GM12878 (cell line): ENCODE measurements around the gene IRS1. TPM values are rescaled to one million over a fixed set of nuclear protein-coding genes. Genes with fewer than 3 reads are reported as not detected.

Source experiments
- ATAC-seq: fragments of 200-7000 bp; cut with Tn5 transposase; 3 replicates; pipeline ENCODE4 v1.9.1; 2020; ENCODE audit warnings: mild to moderate bottlenecking, moderate library complexity
- BruUV-seq: library from RNA; stranded (reverse); fragments of 400-500 nt; replicated peaks from 2 replicates; lab custom pipeline; 2021; lab: Mats Ljungman, UMichigan
- CTCF ChIA-PET: fragments of 300-600 bp; sonication (Branson Sonifier 250); formaldehyde crosslinking; extraction: SDS; loops from one replicate; lab custom pipeline; 2021; ENCODE audit warnings: inconsistent platforms; lab: Yijun Ruan, JAX
- POLR2A ChIA-PET: fragments of 350-600 bp; formaldehyde crosslinking; extraction: SDS; loops from one replicate; lab custom pipeline; 2021; ENCODE audit warnings: inconsistent platforms; lab: Charles Lee
- RAD21 ChIA-PET: fragments of 300-600 bp; sonication (Branson Sonifier 250); formaldehyde crosslinking; loops from one replicate; lab custom pipeline; 2023; ENCODE audit warnings: antibody characterized with exemption; ENCODE audit not compliant: unreplicated experiment; lab: Charles Lee
- SMC1A ChIA-PET: fragments of 300-600 bp; sonication (Branson Sonifier 250); formaldehyde crosslinking; loops from one replicate; lab custom pipeline; 2023; ENCODE audit not compliant: unreplicated experiment, uncharacterized antibody; lab: Charles Lee
- DNase-seq: peaks from one replicate; pipeline ENCODE4 v3.0.0-alpha.2; 2011; ENCODE audit warnings: low read depth, low spot score
- FAIRE-seq: peaks from 3 replicates; lab custom pipeline; 2011; peaks lifted over from hg19 to GRCh38; lab: Jason Lieb, UNC
- H2AFZ ChIP-seq: 2 replicates; pipeline ENCODE4 v1.6.0; 2011; ENCODE audit warnings: low read depth, low read length, control low read depth; ENCODE audit not compliant: control insufficient read depth
- H3K27ac ChIP-seq: 2 replicates; pipeline ENCODE4 v1.5.1; 2011; ENCODE audit warnings: control low read depth; ENCODE audit not compliant: control insufficient read depth, insufficient read depth
- H3K27me3 ChIP-seq, 2 experiments: replicated peaks in 1 of 2; 2 replicates each; pipeline versions ENCODE4 v1.6.0 to v1.6.1; 2011; ENCODE audit warnings: low read length in 1 of 2; ENCODE audit not compliant: control insufficient read depth in 2 of 2, insufficient read depth in 2 of 2
- H3K36me3 ChIP-seq, 2 experiments: 2 replicates each; pipeline ENCODE4 v1.5.1; 2011; ENCODE audit warnings: low read length in 1 of 2; ENCODE audit not compliant: control insufficient read depth in 2 of 2, insufficient read depth in 2 of 2
- H3K4me1 ChIP-seq: 2 replicates; pipeline ENCODE4 v1.6.1; 2011; ENCODE audit warnings: mild to moderate bottlenecking, low read length, moderate library complexity, mixed read lengths; ENCODE audit not compliant: control insufficient read depth, insufficient read depth
- H3K4me2 ChIP-seq: 2 replicates; pipeline ENCODE4 v1.6.0; 2011; ENCODE audit warnings: control low read depth; ENCODE audit not compliant: control insufficient read depth, insufficient read depth
- H3K4me3 ChIP-seq: fragments of 200-600 bp; sonication (generic); 2 replicates; pipeline ENCODE4 v1.5.1; 2016
- H3K79me2 ChIP-seq: 2 replicates; pipeline ENCODE4 v1.6.0; 2011; ENCODE audit warnings: low read length; ENCODE audit not compliant: control insufficient read depth, insufficient read depth
- H3K9ac ChIP-seq: 2 replicates; pipeline ENCODE4 v1.8.0; 2011; ENCODE audit warnings: low read length, control low read depth, mixed read lengths; ENCODE audit not compliant: control insufficient read depth, insufficient read depth
- H3K9me3 ChIP-seq: replicated peaks from 3 replicates; pipeline ENCODE4 v1.5.1; 2011; ENCODE audit warnings: mild to moderate bottlenecking, low read length; ENCODE audit not compliant: control insufficient read depth, insufficient read depth
- H4K20me1 ChIP-seq: 2 replicates; pipeline ENCODE4 v1.6.0; 2011; ENCODE audit not compliant: control insufficient read depth, insufficient read depth
- CBX5 ChIP-seq: sonication (generic); IDR thresholded peaks from 2 replicates; pipeline ENCODE4 v1.6.1; 2016; ENCODE audit warnings: low read depth, moderate library complexity, mild to moderate bottlenecking, inconsistent platforms
- CREB1 ChIP-seq: IDR thresholded peaks from 2 replicates; pipeline ENCODE4 v1.6.1; 2012; ENCODE audit warnings: low read depth, mild to moderate bottlenecking, inconsistent platforms
- ELK1 ChIP-seq: IDR thresholded peaks from 2 replicates; pipeline ENCODE4 v1.6.1; 2012; ENCODE audit warnings: low read depth, low read length, improper control_type of control experiment
- EP300 ChIP-seq, 2 experiments: fragments of 150-350 bp in 1 of 2; IDR thresholded peaks; 2 replicates each; pipeline ENCODE4 v1.6.1; 2011 to 2012; ENCODE audit warnings: low read depth in 2 of 2, low read length in 2 of 2, borderline replicate concordance in 1 of 2, improper control_type of control experiment in 1 of 2, inconsistent platforms in 1 of 2; ENCODE audit not compliant: control insufficient read depth in 1 of 2
- FOXM1 ChIP-seq: IDR thresholded peaks from 2 replicates; pipeline ENCODE4 v1.6.1; 2012; ENCODE audit warnings: low read depth, mild to moderate bottlenecking, inconsistent platforms, low read length, moderate library complexity
- NR2C1 ChIP-seq: fragments of 450-650 bp; IDR thresholded peaks from 2 replicates; pipeline ENCODE4 v1.6.1; 2017; ENCODE audit warnings: antibody characterized with exemption, mild to moderate bottlenecking, moderate library complexity
- PBX3 ChIP-seq: IDR thresholded peaks from 2 replicates; pipeline ENCODE4 v1.6.1; 2011; ENCODE audit warnings: mild to moderate bottlenecking, low read depth, low read length, moderate library complexity; ENCODE audit not compliant: insufficient replicate concordance
- REST ChIP-seq: IDR thresholded peaks from 2 replicates; pipeline ENCODE4 v1.6.1; 2012; ENCODE audit warnings: mild to moderate bottlenecking, low read depth, low read length
- SMARCA5 ChIP-seq: fragments of 450-650 bp; IDR thresholded peaks from 2 replicates; pipeline ENCODE4 v1.6.1; 2017; ENCODE audit warnings: mild to moderate bottlenecking
- SMC3 ChIP-seq: IDR thresholded peaks from 2 replicates; pipeline ENCODE4 v1.6.1; 2011; ENCODE audit warnings: low read length, improper control_type of control experiment, borderline replicate concordance
- SREBF2 ChIP-seq: IDR thresholded peaks from 2 replicates; pipeline ENCODE4 v1.6.1; 2012; ENCODE audit warnings: mild to moderate bottlenecking, low read length
- SUZ12 ChIP-seq: fragments of 200-600 bp; sonication (generic); IDR thresholded peaks from one replicate; pipeline ENCODE4 v1.6.1; 2018; ENCODE audit warnings: antibody characterized with exemption, mild to moderate bottlenecking; ENCODE audit not compliant: unreplicated experiment
- ZNF207 ChIP-seq: fragments of 450-650 bp; IDR thresholded peaks from 2 replicates; pipeline ENCODE4 v1.6.1; 2014; ENCODE audit warnings: antibody characterized with exemption, mild to moderate bottlenecking, borderline replicate concordance
- WGBS: methylation state at CpG from one replicate; pipeline ENCODE4 v1.1.6; 2016; ENCODE audit warnings: low lambda C conversion rate; ENCODE audit not compliant: insufficient replicate concordance, insufficient coverage; ENCODE audit errors: missing lambda C conversion rate; 5-methylcytosine and 5-hydroxymethylcytosine counted together
- in situ Hi-C: fragments of 300-500 bp; cut with MboI; formaldehyde crosslinking; loops from 9 replicates; pipeline ENCODE4 v1.14.3; 2018; ENCODE audit warnings: mixed read lengths
- intact Hi-C: fragments of 100-400 bp; cut with micrococcal nuclease; formaldehyde crosslinking; loops from one replicate; pipeline ENCODE4 v1.14.2; 2022; ENCODE audit not compliant: unreplicated experiment
- polyA plus RNA-seq, 11 experiments: library from polyadenylated mRNA; depleted of rRNA in 4 of 11; unstranded in 6 of 11; stranded (reverse) in 5 of 11; fragments of >200 nt; fragmentation: Nextera tagmentation in 4 of 11; fragmentation: Illumina TruSeq in 1 of 11; extraction: Ambion mirVana in 4 of 11; extraction: Trizol in 1 of 11; gene quantifications; 1 replicate in 1 of 11; 2 replicates in 10 of 11; pipeline versions ENCODE4 v1.2.1 to v1.2.3, GENCODE V29; 2011 to 2016; ENCODE audit warnings: inconsistent platforms in 2 of 11, missing spikeins in 2 of 11, low read depth in 1 of 11
- total RNA-seq, 4 experiments: library from RNA; depleted of rRNA in 3 of 4; stranded (reverse); fragments of >200 nt in 3 of 4; fragmentation: Illumina TruSeq in 1 of 4; extraction: Trizol in 1 of 4; gene quantifications; 2 replicates each; pipeline versions ENCODE4 v1.2.1 to v1.2.3, GENCODE V29; 2013 to 2021

Gene IRS1
- total and polyA plus RNA-seq, 10 of the 15 experiments (the other 5 are each of a cell fraction or from before 2014, with no cell fraction given): 0.03 to 1.7 (median 0.34) TPM

- DNase-seq (peak; percentile 86), FAIRE-seq (peak; percentile 94), ATAC-seq (peak; percentile 88)
- in situ Hi-C loops (loop anchor here (5.0 to 25.0 kb wide), 2 partner anchors 136 to 951 kb away; no protein-coding TSS in a partner anchor), intact Hi-C loops (loop anchor here (2.0 to 10.0 kb wide), 5 partner anchors 27 to 1891 kb away; partner anchors contain the start of gene DOCK10)
- H2AFZ ChIP-seq: peak within 1 kb of the TSS; percentile 82
- H3K4me2 ChIP-seq: peak within 1 kb of the TSS; percentile 97
- peak within 1 kb of the TSS; percentile 98 for H3K9ac ChIP-seq
- peaks cover 6% of the 10 kb centered on the region; the same call in 1 of the 2 replicates for H3K4me1 ChIP-seq
- peak within 1 kb of the TSS; percentile 97 for H3K27ac ChIP-seq
- POLR2A ChIA-PET: interaction anchor here (0.8 to 2.7 kb wide), 6 partner anchors 11 to 133 kb away, joined by 3 to 19 read pairs (median 4); no protein-coding TSS in a partner anchor
- CTCF ChIA-PET: interaction anchor here (0.9 to 1.7 kb wide), 8 partner anchors 10 to 150 kb away, joined by 3 to 12 read pairs (median 4); no protein-coding TSS in a partner anchor
- H3K27me3 ChIP-seq: no peaks in the 10 kb centered on the region
- peaks cover 68% of the 10 kb centered on the region for H3K79me2 ChIP-seq
- SMC1A ChIA-PET: interaction anchor here (0.9 to 2.5 kb wide), 13 partner anchors 10 to 149 kb away, joined by 3 to 9 read pairs (median 5); no protein-coding TSS in a partner anchor
- H3K36me3 ChIP-seq: no peaks in the 10 kb centered on the region; a peak in 1 of 4 replicates
- no peaks in the 10 kb centered on the region for H4K20me1 ChIP-seq
- peak within 1 kb of the TSS; percentile 79 for H3K4me3 ChIP-seq
- no peaks in the 10 kb centered on the region for H3K9me3 ChIP-seq
- RAD21 ChIA-PET: interaction anchor here (0.6 to 3.2 kb wide), 5 partner anchors 10 to 66 kb away, joined by 3 to 9 read pairs (median 4); no protein-coding TSS in a partner anchor
- no TSS peak for BruUV-seq
- 2% methylated on average over 57 of the region's 75 CpGs for WGBS
- TF ChIP-seq SREBF2 (0 out of 2 replicates have a peak, but pooled peaks have one; percentile 12), SMC3 (no peak; the same call in 1 of the 2 replicates), SUZ12 (no peak), PBX3 (no peak), SMARCA5 (peak; percentile 92), FOXM1 (peak; percentile 23; the same call in 1 of the 2 replicates), ELK1 (peak; percentile 60; the same call in 1 of the 2 replicates), EP300 (IDR thresholded peaks at IDR 0.05; ENCODE audit: borderline replicate concordance in 1 of 2, control insufficient read depth in 1 of 2, low read depth in 2 of 2, low read length in 2 of 2) (peak; percentile 36 to 49), CREB1 (peak; percentile 91), REST (no peak), ZNF207 (peak; percentile 90), NR2C1 (peak; percentile 49; the same call in 1 of the 2 replicates), CBX5 (peak; percentile 75; the same call in 1 of the 2 replicates)
These were observed 36.4 kb upstream of the IRS1 start, which contains the start of gene RHBDD1 for GRCh38 chr2:226835796-226836547. TSS of gene RHBDD1 (plus strand) at chr2:226836054. CDS start at chr2:226864694, 28,640 bp downstream.
